Activated naive CD8-positive, alpha-beta T cell treated with anti-CD3 and anti-CD28 coated beads for 36 hours (primary cell): ENCODE data around the gene METTL25. TPM values are rescaled to one million over a fixed set of nuclear protein-coding genes. Genes with fewer than 3 reads are reported as not detected.
"Not testable (repeated sequence)": the region's sequence is repeated elsewhere in the genome, so short reads cannot be mapped to it uniquely, and the experiment has no call there.

Source experiments
- DNase-seq: peaks from one replicate; pipeline ENCODE4 v3.0.0; 2021
- H3K27ac Mint-ChIP-seq: one replicate; pipeline ENCODE4 v1.8.0; 2022; ENCODE audit warnings: mild to moderate bottlenecking, moderate library complexity, mixed read lengths
- H3K27me3 Mint-ChIP-seq: one replicate; pipeline ENCODE4 v1.8.0; 2022; ENCODE audit warnings: mild to moderate bottlenecking, mixed read lengths
- H3K36me3 Mint-ChIP-seq: one replicate; pipeline ENCODE4 v1.8.0; 2021; ENCODE audit warnings: mild to moderate bottlenecking, mixed read lengths
- H3K4me1 Mint-ChIP-seq: one replicate; pipeline ENCODE4 v1.8.0; 2021; ENCODE audit warnings: mixed read lengths
- H3K4me3 Mint-ChIP-seq: one replicate; pipeline ENCODE4 v1.8.0; 2022; ENCODE audit warnings: mild to moderate bottlenecking, moderate library complexity, mixed read lengths
- H3K9me3 Mint-ChIP-seq: one replicate; pipeline ENCODE4 v1.8.0; 2022; ENCODE audit warnings: mixed read lengths
- total RNA-seq, 2 experiments: library from RNA; stranded (reverse); gene quantifications; one replicate each; pipeline ENCODE4 v1.2.3, GENCODE V29; 2021

Gene METTL25, protein sequence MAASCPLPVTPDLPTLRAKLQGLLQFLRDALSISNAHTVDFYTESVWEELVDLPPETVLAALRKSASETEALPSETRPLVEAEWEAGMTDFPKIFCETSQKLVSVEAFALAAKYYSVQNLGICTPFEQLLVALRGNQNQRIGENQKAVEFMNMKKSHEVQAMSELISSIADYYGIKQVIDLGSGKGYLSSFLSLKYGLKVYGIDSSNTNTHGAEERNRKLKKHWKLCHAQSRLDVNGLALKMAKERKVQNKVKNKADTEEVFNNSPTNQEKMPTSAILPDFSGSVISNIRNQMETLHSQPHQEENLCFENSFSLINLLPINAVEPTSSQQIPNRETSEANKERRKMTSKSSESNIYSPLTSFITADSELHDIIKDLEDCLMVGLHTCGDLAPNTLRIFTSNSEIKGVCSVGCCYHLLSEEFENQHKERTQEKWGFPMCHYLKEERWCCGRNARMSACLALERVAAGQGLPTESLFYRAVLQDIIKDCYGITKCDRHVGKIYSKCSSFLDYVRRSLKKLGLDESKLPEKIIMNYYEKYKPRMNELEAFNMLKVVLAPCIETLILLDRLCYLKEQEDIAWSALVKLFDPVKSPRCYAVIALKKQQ
- 1 to 10 TPM; 4.6 to 5.7 TPM for total RNA-seq

DNA sequence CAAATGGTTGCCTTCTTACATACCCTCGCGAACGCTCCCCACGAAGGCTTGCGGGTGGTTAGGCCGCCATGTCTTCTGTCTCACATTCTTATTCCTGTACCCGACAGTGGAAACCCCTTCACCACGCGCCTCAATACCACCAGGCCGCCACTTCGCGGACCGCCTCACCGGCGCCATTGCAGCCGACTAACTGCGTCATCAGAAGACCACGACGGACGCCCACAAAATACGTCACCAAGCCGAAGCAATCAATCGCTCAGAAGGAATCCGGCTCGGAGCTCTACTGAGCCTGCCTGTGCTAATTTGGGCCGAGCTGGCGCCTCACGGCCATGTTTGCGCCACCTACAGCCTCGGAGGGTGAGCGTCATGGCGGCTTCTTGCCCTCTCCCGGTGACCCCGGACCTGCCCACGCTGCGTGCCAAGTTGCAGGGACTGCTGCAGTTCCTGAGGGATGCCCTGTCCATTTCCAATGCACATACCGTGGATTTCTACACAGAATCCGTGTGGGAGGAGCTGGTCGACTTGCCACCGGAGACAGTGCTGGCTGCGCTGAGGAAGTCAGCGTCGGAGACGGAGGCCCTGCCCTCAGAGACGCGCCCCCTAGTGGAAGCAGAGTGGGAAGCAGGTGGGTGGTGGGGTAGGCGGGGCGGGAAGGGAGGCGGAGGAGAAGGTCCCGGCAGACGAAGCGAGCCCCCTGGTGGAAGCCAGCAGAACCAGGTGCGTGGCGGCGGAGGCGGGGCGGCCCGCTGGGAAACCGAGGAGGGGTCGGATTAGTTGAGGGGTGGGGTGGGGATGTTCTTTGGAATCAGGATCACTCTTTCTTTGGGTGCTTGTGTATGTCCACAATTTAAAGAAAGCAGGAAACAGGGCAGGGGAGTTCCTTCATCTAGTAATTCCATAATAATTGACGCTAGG is at the start of gene METTL25, which contains the start of gene CCDC59:
Gene METTL25, plus strand, starts transcription at position 330 of the 915 bp plus-strand sequence. Its CDS starts 37 bp downstream, at position 367.
Gene CCDC59, minus strand, starts transcription at position 188 of the 915 bp plus-strand sequence. Its CDS starts 11 bp downstream, at position 177.
- Mint-ChIP-seq H3K4me3 (peak within 1 kb of the TSS; percentile 97), H3K36me3 (peaks cover 31% of the 10 kb centered on the region), H3K27me3 (no peaks in the 10 kb centered on the region), H3K4me1 (peaks cover 52% of the 10 kb centered on the region), H3K9me3 (peaks cover 2% of the 10 kb centered on the region), H3K27ac (peak within 1 kb of the TSS; percentile 99)
- DNase-seq, result peak; percentile 93

DNA sequence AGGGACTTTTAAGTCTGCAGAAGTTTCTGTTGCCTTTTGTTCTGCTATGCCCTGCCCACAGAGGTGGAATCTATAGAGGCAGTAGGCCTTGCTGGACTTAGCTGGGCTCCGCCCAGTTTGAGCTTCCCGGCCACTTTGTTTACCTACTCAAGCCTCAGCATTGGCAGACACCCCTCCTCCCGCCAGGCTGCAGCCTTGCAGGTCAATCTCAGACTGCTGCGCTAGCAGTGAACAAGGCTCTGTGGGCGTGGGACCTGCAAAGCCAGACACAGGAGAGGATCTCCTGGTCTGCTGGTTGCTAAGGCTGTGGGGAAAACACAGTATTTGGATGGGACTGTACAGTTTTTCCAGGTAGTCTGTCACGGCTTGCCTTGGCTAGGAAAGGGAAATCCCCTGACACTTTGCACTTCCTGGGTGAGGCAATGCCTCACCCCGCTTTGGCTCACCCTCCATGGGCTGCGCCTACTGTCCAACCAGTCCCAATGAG is 43.9 kb upstream of the METTL25 start:
- Mint-ChIP-seq H3K4me3 (no peak overlapping the region), H3K9me3 (peaks cover 4% of the 10 kb centered on the region), H3K36me3 (no peaks in the 10 kb centered on the region), H3K4me1 (no peaks in the 10 kb centered on the region), H3K27ac (no peak overlapping the region), H3K27me3 (peaks cover 18% of the 10 kb centered on the region)
- DNase-seq, result no peak

DNA sequence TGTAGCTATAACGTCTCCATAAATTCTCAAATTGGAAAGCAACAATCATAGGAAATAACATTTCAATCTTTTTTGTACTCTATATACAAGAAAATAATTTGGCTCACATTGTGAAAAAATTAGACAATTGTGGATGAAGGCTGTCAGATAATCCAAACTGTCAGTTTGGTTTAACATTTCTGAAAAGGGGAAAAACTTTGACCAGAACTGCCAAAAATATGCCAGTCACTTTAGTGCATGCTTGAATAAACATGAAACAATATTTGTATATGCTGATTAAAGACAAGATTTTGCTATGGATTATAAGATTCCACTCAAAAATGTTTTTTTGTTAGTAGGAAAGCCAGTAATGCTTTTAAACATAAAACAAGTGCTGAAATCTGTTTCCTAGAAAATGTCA is 39.1 kb upstream of the METTL25 start:
- H3K9me3 Mint-ChIP-seq, result no peaks in the 10 kb centered on the region
- H3K27me3 Mint-ChIP-seq, result peaks cover 8% of the 10 kb centered on the region
- H3K36me3 Mint-ChIP-seq, result no peaks in the 10 kb centered on the region
- no peak for DNase-seq
- no peaks in the 10 kb centered on the region for H3K4me1 Mint-ChIP-seq
- H3K27ac Mint-ChIP-seq, result no peak overlapping the region
- no peak overlapping the region for H3K4me3 Mint-ChIP-seq

DNA sequence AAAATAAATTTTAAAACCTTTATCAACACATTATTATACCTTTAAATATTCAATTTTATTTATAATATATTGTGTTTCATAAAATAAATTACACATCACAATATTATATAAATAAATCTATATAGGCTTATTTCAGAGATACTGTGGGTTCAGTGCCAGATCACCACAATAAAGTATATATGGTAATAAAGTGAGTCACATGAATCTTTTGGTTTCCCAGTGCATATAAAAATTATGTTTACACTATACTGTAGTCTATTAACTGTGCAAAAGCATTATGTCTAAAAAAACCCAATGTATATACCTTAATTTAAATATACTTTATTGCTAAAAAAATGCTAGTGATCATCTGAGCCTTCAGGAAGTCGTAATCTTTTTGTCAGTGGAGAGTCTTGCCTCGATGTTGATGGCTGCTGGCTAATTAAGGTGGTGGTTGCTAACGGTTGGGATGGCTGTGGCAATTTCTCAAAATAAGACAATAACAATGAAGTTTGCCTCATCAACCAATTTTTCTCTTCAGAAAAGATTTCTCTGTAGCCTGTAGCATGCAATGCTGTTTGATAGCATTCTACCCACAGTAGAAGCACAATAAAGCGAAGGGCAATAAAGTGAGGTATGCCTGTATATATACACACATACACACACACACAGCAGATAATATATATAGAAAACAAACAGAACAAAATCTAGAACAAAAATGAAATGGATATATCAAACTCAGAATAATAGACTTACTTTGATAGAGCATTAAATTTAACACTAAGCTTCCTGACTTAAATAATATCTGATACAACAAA is 32.6 kb upstream of the METTL25 start:
- Mint-ChIP-seq H3K27ac (no peak overlapping the region), H3K36me3 (no peaks in the 10 kb centered on the region), H3K4me1 (no peaks in the 10 kb centered on the region), H3K9me3 (no peaks in the 10 kb centered on the region), H3K4me3 (no peak overlapping the region), H3K27me3 (peaks cover 3% of the 10 kb centered on the region)
- DNase-seq, result no peak

DNA sequence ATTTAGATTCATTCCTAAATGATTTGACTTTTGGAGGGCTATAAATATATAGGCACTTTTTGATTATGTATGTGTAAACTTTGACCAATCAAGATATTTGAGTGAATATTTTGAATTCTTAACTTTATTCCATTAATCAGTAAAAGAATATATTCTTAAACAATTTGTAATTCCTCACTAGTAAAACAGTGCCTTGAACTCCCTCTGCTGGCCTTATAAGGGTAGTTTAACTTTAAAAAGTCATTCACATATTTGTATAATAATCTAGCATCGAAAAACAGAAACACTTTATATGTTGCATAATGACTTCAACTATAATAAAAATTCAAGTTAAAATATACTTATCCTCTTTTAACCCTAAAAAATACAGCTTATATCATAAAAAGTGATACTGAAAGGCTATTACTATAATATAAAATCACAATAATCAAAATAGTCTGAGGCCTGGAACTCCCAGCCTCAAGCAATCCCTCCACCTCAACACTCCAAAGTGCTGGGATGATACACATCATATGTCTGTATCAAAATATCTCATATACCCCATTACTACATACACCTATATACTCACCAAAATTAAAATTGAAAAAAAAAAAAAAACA is 31.3 kb upstream of the METTL25 start:
- peaks cover 3% of the 10 kb centered on the region for H3K27me3 Mint-ChIP-seq
- H3K27ac Mint-ChIP-seq, result no peak overlapping the region
- H3K36me3 Mint-ChIP-seq, result no peaks in the 10 kb centered on the region
- no peaks in the 10 kb centered on the region for H3K9me3 Mint-ChIP-seq
- H3K4me3 Mint-ChIP-seq, result no peak overlapping the region
- no peaks in the 10 kb centered on the region for H3K4me1 Mint-ChIP-seq
- no peak for DNase-seq

DNA sequence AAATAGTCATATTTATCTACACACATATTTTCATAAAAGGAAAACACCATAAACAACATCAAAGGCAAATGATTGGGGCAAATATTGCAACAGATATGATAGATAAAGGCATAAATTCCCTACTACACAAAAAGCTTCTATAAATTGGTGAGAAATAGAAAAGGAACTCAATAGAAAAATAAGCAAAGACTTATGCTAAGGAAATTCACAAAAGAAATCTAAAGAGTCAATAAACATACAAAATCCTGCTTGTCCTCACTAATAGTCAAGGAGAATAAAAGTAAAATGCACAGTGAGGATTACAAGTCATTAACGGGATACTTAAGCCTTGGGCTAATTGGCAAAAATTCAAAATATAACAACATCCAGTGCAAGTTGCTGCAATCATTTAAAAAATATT is 30.5 kb upstream of the METTL25 start:
- H3K36me3 Mint-ChIP-seq, result no peaks in the 10 kb centered on the region
- H3K4me1 Mint-ChIP-seq, result no peaks in the 10 kb centered on the region
- no peaks in the 10 kb centered on the region for H3K9me3 Mint-ChIP-seq
- no peak overlapping the region for H3K4me3 Mint-ChIP-seq
- no peak for DNase-seq
- no peak overlapping the region for H3K27ac Mint-ChIP-seq
- H3K27me3 Mint-ChIP-seq, result peaks cover 3% of the 10 kb centered on the region

DNA sequence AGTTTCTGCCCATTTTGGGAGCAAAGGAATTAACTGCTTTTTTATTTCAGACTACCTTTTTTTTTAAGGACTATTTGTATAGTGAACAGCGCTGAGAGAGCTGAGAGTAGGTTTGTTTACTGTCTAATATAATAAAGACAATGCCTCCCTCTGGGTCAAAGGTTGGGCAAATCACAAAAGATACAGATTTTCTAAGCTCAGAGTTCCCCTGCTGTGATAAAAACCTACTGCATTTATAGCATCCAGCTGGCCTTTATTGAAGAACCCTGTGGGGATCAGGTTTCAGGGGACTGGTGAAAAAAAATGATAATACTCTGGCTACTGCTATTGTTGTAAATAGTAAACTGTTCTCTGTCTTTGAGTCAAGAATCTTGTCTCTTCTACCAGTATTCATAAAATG is 28.8 kb upstream of the METTL25 start:
- Mint-ChIP-seq H3K4me1 (no peaks in the 10 kb centered on the region), H3K4me3 (no peak overlapping the region), H3K27ac (no peak overlapping the region), H3K36me3 (no peaks in the 10 kb centered on the region), H3K9me3 (no peaks in the 10 kb centered on the region), H3K27me3 (peaks cover 15% of the 10 kb centered on the region)
- DNase-seq, result no peak

DNA sequence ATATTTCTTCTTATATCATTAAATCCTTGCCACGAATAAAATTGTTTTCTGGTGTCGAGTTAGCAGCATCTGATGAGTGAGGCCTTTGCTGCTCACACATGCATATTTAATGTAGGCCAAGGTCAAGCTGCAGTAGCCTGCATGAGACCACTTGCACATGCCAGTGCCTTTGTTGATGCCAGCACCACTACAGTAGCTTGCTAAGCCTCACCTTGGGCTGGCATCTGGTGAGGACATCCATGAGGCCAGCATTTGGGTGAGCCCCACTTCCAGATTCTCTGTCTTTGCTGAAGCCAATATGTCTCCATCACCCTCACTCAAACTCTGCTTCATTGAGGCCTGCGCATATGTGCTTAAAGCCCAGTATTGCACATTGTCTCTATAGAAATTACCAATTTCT is 8.2 kb upstream of the METTL25 start:
- Mint-ChIP-seq H3K4me1 (peaks cover 5% of the 10 kb centered on the region), H3K27me3 (no peaks in the 10 kb centered on the region), H3K9me3 (no peaks in the 10 kb centered on the region), H3K27ac (no peak overlapping the region), H3K4me3 (no peak overlapping the region), H3K36me3 (peaks cover 11% of the 10 kb centered on the region)
- DNase-seq, result no peak

DNA sequence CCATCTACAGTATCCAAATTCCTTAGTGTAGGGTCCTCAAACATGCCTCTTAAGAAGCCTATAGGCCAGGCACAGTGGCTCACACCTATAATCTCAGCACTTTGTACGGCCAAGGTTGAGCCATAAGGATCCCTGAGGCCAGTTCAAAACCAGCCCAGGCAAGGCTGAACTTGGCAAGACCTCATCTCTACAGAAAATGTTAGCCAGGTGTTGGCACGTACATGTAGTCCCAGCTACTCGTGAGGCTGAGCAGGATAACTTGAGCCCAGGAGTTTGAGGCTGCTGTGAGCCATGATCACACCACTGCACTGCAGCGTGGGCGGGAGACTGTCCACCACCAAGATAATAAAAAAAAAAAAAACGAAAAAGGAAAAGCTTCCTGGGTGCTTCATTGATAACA is 6.9 kb upstream of the METTL25 start:
- no peak for DNase-seq
- no peak overlapping the region for H3K27ac Mint-ChIP-seq
- peaks cover 13% of the 10 kb centered on the region for H3K36me3 Mint-ChIP-seq
- no peak overlapping the region for H3K4me3 Mint-ChIP-seq
- H3K9me3 Mint-ChIP-seq, result no peaks in the 10 kb centered on the region
- H3K27me3 Mint-ChIP-seq, result no peaks in the 10 kb centered on the region
- peaks cover 16% of the 10 kb centered on the region for H3K4me1 Mint-ChIP-seq

DNA sequence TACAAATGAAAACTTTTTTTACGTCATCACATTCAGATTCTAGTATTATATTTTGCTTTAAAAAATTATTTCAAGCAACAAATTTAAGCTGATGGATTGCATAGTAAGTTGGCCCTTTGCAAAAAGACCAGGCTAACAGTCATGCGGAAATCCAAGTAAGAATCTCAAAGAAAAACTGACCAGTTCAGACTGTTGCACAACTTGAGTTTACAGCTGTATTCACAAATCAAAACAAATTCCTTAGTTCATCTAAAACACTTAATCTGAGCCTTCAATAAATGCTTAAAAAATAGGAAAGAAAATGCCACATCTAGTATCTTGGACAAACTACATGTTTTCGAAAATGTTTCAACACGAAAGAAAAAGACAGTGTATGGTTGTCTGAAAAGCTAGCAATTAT is 989 bp upstream of the METTL25 start:
- H3K27ac Mint-ChIP-seq, result peak overlapping the region; percentile 99
- H3K9me3 Mint-ChIP-seq, result peaks cover 2% of the 10 kb centered on the region
- DNase-seq, result no peak
- H3K27me3 Mint-ChIP-seq, result no peaks in the 10 kb centered on the region
- H3K4me3 Mint-ChIP-seq, result peak overlapping the region; percentile 97
- H3K36me3 Mint-ChIP-seq, result peaks cover 35% of the 10 kb centered on the region
- peaks cover 42% of the 10 kb centered on the region for H3K4me1 Mint-ChIP-seq

DNA sequence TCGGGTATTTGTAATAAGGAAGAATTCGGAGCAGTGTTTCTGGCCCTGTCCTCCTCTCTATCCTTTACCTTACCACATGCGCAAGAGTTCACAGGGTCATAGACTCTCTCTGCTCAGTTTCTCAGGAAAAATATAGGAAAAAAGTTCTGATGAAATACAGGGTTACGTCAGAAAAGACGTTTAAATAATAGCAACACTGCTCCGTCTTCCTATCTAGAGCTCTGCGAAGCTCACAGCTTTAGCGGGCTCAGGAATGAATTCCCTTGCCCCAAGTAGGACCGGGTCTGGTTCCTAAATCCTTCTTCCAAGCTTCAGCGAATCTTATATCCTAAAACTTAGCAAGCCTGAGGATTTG is 507 bp upstream of the METTL25 start:
- no peak for DNase-seq
- H3K27ac Mint-ChIP-seq, result peak overlapping the region; percentile 99
- peak overlapping the region; percentile 97 for H3K4me3 Mint-ChIP-seq
- H3K9me3 Mint-ChIP-seq, result peaks cover 2% of the 10 kb centered on the region
- peaks cover 35% of the 10 kb centered on the region for H3K36me3 Mint-ChIP-seq
- H3K4me1 Mint-ChIP-seq, result peaks cover 47% of the 10 kb centered on the region
- no peaks in the 10 kb centered on the region for H3K27me3 Mint-ChIP-seq

DNA sequence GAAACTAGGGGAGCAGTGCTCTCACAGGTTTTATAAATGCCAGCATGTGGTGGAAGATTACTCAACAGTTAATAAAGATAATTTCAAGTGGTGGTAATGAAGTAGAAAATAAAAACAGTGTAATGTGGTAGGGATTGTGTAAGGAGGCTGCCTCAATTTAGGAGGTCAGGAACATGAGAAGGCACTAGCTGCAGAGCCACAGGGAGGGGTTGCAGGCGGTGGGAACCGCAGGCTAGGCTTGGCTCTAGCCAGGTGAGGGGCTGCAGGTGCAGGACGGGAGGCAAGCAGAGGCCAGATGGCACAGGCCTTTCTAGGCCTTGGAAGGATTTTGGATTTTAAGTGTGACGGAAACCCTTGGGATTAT is 768 bp downstream of the METTL25 start:
- peaks cover 2% of the 10 kb centered on the region for H3K9me3 Mint-ChIP-seq
- no peaks in the 10 kb centered on the region for H3K27me3 Mint-ChIP-seq
- DNase-seq, result no peak
- peak overlapping the region; percentile 97 for H3K4me3 Mint-ChIP-seq
- H3K4me1 Mint-ChIP-seq, result peaks cover 52% of the 10 kb centered on the region
- peak overlapping the region; percentile 99 for H3K27ac Mint-ChIP-seq
- peaks cover 28% of the 10 kb centered on the region for H3K36me3 Mint-ChIP-seq

DNA sequence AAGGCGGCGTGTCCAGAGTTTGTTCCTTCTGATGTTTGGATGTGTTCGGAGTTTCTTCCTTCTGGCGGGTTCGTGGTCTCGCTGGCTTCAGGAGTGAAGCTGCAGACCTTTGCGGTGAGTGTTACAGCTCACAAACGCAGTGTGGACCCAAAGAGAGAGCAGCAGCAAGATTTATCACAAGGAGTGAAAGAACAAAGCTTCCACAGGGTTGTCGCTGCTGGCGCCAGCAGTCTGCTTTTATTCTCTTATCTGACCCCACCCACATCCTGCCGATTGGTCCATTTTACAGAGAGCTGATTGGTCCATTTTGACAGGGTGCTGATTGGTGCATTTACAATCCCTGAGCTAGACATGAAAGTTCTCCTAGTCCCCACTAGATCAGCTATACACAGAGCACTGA is 2.5 kb downstream of the METTL25 start:
- H3K4me3 Mint-ChIP-seq, H3K27ac Mint-ChIP-seq, H3K9me3 Mint-ChIP-seq, DNase-seq, H3K27me3 Mint-ChIP-seq: not testable (repeated sequence)
- H3K36me3 Mint-ChIP-seq, result peaks cover 24% of the 10 kb centered on the region
- peaks cover 45% of the 10 kb centered on the region for H3K4me1 Mint-ChIP-seq

DNA sequence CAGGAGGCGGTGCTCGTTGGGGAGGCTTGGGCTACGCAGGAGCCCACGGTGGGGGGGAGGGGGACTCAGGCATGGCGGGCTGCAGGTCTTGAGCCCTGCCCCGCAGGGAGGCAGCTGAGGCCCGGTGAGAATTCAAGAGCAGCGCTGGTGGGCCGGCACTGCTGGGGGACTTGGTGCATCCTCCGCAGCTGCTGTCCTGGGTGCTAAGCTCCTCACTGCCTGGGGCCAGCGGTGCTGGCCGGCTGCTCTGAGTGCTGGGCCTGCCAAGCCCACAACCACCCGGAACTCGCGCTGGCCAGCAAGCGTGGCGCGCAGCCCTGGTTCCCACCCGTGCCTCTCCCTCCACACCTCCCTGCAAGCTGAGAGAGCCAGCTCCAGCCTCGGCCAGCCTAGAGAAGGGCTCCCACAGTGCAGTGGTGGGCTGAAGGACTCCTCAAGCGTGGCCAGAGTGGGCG is 3.2 kb downstream of the METTL25 start:
- Mint-ChIP-seq H3K4me1 (peaks cover 42% of the 10 kb centered on the region), H3K27ac (no peak overlapping the region), H3K9me3 (peaks cover 2% of the 10 kb centered on the region), H3K36me3 (peaks cover 21% of the 10 kb centered on the region), H3K27me3 (no peaks in the 10 kb centered on the region), H3K4me3 (no peak overlapping the region)
- no peak for DNase-seq
